HG03439 (cell line): ENCODE measurements around the gene RAB6D.
"Not testable (repeated sequence)": the region's sequence is repeated elsewhere in the genome, so short reads cannot be mapped to it uniquely, and the experiment has no call there.

Source experiments
- ATAC-seq: cut with Tn5 transposase; IDR thresholded peaks from one replicate; pipeline ENCODE4 v1.9.1; 2021; ENCODE audit warnings: mild to moderate bottlenecking, moderate library complexity; ENCODE audit not compliant: unreplicated experiment

RAB6D gene

DNA sequence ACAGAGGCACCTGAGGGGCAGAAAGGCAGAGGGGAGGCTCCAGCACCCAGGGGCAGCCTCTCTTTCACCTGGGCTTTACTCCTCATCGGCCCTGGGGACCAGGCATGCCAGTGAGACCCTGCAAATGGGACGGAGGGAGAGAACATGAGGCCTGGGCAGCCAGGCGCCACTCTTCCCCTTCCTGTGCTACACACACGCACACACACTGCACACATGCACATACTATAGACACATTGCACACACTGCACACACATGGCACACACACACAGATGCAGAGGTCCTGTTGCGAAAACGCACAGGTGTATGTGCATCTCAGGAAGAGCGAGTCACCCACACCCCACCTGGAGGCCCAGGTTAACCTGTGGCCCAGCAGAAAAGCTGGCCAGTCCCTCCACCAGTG, 3.4 kb upstream of the RAB6D start:
- ATAC-seq: no peak

DNA sequence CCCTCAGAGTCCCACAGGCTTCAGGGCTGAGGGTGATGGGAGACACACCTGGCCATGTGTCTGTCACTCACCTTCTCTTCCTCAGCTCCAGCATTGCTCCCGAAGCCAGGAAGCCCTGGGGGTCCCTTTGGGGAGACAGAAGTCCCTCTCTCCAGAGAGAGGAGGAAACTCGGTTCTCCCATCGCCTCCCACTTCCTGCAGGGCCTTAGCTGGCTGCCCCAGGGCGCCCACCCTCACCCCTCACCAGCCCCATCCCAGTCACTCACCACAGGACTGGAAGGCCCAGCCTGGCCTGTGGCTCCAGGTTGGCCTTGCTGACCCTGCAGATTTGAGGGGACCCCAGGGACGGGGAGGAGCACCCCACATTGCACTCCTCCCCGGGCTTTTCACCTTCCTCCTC, 2.7 kb upstream of the RAB6D start:
- ATAC-seq: no peak

DNA sequence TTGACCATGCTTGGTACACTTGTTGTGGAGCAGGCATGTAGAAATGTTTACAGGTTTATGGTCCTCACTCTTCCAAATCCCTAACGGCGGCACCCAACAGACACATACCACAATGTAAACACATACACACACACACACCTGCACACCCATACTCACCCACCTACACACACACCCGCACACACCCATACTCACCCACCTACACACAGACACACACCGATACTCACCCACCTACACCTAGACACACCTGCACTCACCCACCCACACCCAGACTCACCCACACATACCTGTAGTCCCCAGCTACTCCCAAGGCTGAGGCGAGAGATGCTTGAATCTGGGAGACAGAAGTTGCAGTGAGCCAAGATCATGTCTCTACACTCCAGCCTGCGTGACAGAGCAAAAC, 1.5 kb upstream of the RAB6D start:
- ATAC-seq: no peak

DNA sequence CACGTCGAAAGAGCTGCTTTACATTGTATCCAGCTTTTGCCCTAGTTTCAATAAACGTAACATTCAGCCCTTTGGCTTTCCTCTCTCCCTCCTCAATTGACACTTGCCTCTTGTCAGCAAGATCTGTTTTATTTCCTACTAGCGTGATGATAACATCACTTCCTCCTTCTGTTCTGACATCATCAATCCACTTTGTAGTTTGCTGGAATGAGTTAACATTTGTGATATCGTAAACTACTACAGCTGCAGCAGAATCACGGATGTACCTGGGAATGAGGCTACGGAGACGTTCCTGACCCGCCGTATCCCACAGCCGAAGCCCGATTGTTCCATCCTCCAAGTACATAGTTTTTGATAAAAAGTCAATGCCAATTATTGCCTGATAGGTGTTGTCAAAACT, 755 bp downstream of the RAB6D start:
- not testable (repeated sequence) for ATAC-seq

DNA sequence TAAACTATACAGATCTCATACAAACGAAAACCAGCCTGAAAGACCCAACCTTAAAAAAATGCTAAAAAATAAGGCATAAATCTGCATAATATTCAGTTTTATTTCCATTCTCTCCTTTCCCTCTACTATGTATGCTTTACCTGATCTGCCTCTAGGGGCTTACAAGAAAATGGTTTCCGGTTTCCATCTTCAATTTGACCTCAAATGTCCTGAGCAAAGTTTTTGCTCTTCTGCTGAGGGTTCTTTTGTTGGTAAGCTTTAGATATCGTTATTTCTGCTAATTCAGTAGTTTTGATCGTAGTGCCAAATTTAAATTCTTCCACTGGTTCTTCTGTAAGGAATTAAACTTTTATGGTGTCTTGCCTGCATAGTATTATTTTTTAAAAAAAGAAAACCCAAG, 2.2 kb downstream of the RAB6D start:
- ATAC-seq: not testable (repeated sequence)

DNA sequence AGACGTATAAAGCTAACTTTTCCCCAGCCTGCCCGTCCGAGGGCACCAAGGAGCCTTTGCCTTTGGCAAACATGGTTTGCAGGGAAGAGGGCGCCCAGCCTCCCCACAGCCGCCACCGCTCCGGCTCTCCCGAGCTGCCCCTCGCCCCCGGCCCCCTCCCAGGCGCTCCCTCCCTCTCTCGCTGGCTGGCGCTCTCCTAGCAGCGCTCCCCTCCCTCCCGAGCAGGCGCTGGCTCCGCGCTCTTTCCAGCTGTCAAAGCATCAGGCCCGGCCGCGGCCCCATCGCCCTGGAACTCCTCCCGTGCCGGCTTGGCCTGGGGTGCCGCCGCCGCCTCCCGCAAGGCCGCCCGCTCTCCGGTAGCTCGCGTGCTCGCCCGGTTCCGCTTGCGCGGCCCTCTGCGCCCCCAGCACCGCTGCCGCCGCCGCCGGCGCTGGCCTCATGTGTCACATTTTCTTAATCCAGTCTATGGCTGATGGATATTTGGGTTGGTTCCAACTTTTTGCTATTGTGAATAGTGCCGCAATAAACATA, 10.7 kb downstream of the RAB6D start:
- ATAC-seq: not testable (repeated sequence)

DNA sequence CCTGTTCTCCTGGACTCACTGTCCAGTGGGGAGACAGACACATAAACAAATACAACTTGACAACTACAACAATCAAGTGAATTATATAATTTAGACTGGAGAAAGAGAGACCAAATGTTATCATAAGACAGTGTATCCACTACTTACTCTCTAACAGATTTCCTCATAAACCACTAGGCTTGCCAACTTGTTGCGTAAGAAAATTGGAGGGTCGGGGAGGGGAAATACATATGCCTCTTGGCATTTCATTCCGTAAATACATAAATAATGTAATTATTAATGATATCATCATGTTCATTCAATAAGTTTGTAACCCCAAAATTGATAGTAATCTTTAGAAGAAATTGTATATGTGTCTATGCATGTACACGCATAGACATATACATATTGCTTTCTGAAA, 14.9 kb downstream of the RAB6D start:
- no peak for ATAC-seq

DNA sequence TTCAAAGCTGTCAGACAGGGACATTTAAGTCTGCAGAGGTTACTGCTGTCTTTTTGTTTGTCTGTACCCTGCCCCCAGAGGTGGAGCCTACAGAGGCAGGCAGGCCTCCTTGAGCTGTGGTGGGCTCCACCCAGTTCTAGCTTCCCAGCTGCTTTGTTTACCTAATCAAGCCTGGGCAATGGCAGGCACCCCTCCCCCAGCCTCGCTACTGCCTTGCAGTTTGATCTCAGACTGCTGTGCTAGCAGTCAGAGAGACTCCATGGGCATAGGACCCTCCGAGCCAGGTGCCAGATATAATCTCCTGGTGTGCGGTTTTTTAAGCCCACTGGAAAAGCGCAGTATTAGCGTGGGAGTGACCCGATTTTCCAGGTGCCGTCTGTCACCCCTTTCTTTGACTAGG, 16.9 kb downstream of the RAB6D start:
- ATAC-seq: not testable (repeated sequence)

DNA sequence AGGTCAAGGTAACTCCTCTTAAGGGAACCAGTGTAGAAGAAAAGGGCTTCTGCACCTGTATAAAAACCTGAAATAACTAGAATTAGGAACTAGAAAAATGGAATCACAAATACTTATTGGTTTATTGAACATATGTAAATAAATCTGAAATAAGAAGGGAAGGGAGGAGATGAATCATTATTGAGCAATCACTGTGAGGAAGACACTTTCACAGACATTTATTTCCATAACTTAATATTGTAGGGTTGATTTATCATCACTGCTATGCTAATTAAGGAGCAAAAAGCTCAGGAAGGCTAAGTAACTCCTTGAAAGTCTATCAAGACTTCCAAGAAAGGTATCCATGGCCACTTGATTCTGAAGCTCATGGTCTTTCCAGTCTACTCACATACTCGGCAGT, 24.7 kb downstream of the RAB6D start:
- ATAC-seq: not testable (repeated sequence)

DNA sequence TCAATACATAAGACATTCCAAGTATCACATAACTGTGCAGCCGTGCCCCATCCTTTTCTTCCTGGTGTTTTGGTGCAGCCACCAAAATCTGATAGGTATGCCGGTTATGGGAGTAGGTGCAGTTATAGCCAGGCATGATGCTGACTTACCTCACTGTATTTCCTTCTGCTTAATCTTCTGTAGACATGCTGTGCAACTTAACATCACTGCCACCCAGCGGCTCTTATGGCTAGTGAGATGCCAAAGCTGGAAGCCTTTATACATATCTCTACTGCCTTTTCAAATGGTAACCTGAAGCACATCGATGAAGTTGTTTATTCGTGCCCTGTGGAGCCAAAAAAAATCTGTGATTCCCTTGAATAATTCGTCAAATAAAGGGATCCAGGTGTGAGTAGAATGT, 28.6 kb downstream of the RAB6D start:
- not testable (repeated sequence) for ATAC-seq

DNA sequence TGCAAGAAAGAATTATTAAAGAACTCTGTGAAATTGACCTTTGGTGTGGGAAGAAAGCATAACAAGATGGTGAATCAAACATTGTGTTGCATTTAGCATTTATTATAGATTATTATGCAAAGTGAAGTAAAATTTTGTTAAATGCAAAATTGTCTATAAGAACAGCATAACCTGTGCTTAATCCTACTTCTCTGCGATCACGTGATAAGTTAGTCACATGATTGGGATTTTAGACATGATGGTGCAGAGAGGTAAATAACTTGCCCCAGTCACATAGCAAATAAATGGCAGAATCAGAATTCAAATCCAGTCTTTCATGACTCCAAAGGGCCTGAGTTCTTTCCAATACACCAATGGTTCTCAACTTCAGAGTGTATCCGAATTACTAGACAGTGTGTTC, 31.3 kb downstream of the RAB6D start:
- not testable (repeated sequence) for ATAC-seq

DNA sequence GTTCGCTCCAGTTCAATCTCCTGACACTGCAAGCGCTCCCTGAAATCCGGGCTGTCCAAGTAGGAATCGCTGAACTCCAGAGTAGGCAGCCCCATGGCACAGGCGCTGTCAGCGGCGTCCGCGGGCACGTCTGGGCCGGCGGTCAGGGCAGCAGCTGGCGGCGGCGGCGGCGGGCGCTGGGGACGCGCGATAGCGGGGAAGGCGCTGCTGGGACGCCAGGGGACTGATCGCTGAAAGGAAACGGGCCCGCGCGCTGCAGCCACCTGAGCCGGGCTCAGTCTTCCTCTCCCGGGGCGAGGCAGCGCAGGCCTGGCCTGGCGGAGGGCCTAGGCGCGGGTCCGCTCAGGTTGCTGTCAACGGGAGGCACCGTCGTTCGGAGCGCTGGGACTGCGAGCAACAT, 33.0 kb downstream of the RAB6D start:
- not testable (repeated sequence) for ATAC-seq

DNA sequence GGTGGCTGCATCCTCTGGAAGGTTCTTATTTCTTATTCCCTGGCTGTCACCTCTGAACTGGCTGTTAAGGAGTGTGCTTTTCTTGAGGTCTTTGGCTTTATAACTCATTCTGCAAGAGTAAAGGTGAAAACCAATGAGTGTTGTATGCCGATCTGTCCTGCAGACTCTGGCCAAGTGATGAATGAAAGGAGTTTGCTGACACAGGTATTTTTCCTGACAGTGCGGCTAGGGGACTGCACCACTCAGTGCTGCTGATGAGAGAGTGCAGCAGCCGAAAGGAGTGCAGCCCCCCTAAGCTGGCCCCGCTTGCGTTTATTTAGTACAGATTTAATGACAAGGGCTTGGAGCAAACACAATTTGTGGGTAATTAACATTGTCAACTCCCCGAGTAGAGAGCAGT, 41.8 kb downstream of the RAB6D start:
- no peak for ATAC-seq

DNA sequence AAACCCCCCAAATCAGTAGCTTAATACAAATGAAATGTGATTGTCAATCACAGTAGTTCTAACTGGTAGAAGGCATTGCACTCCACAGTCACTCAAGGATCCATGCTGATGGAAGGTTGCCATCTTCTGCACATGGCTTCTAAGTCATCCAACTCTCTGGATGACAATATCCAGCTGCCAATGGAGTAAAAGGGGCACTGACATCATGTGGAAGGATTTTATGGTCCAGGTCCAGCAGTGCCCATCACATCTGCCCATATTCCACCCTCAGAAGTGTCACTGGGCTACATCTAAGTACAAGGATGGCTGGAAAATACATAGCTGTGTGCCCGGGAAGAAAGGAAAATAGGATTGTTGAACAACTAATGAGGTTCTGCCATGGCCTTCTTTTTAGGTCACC, 42.6 kb downstream of the RAB6D start:
- ATAC-seq: not testable (repeated sequence)

DNA sequence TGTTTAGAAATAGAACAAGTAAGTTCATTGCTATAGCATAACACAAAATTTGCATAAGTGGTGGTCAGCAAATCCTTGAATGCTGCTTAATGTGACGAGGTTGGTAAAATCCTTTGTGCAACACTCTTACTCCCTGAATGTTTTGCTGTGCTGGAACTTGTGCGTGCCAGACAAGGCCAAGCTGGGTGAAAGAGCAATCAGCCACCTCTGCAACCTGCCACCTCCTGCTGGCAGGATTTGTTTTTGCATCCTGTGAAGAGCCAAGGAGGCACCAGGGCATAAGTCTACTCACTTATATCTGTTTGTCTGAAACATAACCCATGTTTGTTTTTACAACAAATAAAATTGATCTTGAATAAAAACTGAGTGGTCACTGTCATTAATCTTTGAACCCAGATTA, 53.0 kb downstream of the RAB6D start:
- not testable (repeated sequence) for ATAC-seq
